Medulla oblongata (tissue), 1 donor: ENCODE results near the gene TDRD9.

ENCODE experiments used
- DNase-seq: peaks from one replicate; pipeline ENCODE4 v3.0.0-alpha.2; 2015; ENCODE audit errors: extremely low spot score

Gene TDRD9

GRCh38 chr14:104101651-104102281 lies 173.5 kb downstream of the TDRD9 start:
- no peak for DNase-seq
